HCEC 1CT (cell line): ENCODE data around the gene C12orf42.

ENCODE experiments used
- DNase-seq: peaks from one replicate; pipeline ENCODE4 v3.0.0-alpha.2; 2017

C12orf42 gene

GRCh38 chr12:103331643-103332042 is 164.1 kb downstream of the C12orf42 start:
- no peak for DNase-seq

GRCh38 chr12:103330672-103331071 is 165.1 kb downstream of the C12orf42 start:
- DNase-seq = no peak

- DNase-seq = no peak
These were observed 168.1 kb downstream of the C12orf42 start for GRCh38 chr12:103327676-103328075.

GRCh38 chr12:103326190-103326589 is 169.6 kb downstream of the C12orf42 start:
- DNase-seq = no peak

GRCh38 chr12:103318566-103318965 is 177.2 kb downstream of the C12orf42 start:
- DNase-seq = no peak

GRCh38 chr12:103317220-103317619 is 178.5 kb downstream of the C12orf42 start:
- DNase-seq = no peak

GRCh38 chr12:103314786-103315185 is 181.0 kb downstream of the C12orf42 start:
- DNase-seq = no peak

- DNase-seq = no peak
These were observed 181.9 kb downstream of the C12orf42 start for GRCh38 chr12:103313894-103314293.

GRCh38 chr12:103312742-103313354 is 182.9 kb downstream of the C12orf42 start:
- DNase-seq = no peak

- DNase-seq = no peak
These were observed 185.1 kb downstream of the C12orf42 start for GRCh38 chr12:103310546-103311270.

- DNase-seq = no peak
These were observed 187.4 kb downstream of the C12orf42 start for GRCh38 chr12:103308396-103308795.

GRCh38 chr12:103303484-103303883 is 192.3 kb downstream of the C12orf42 start:
- no peak for DNase-seq

- no peak for DNase-seq
These were observed 193.9 kb downstream of the C12orf42 start for GRCh38 chr12:103301642-103302591.

GRCh38 chr12:103288016-103288415 is 207.8 kb downstream of the C12orf42 start:
- no peak for DNase-seq

GRCh38 chr12:103282124-103282523 is 213.6 kb downstream of the C12orf42 start:
- no peak for DNase-seq

- no peak for DNase-seq
These were observed 216.3 kb downstream of the C12orf42 start for GRCh38 chr12:103279444-103279843.

- DNase-seq = no peak
These were observed 217.4 kb downstream of the C12orf42 start for GRCh38 chr12:103278329-103278728.

GRCh38 chr12:103273645-103274044 is 222.1 kb downstream of the C12orf42 start:
- no peak for DNase-seq

- DNase-seq = no peak
These were observed 222.8 kb downstream of the C12orf42 start for GRCh38 chr12:103272949-103273348.

- DNase-seq = no peak
These were observed 225.8 kb downstream of the C12orf42 start for GRCh38 chr12:103269946-103270345.

GRCh38 chr12:103268831-103269514 is 226.8 kb downstream of the C12orf42 start:
- no peak for DNase-seq

- DNase-seq = no peak
These were observed 238.0 kb downstream of the C12orf42 start for GRCh38 chr12:103257763-103258162.
